ENCODE measurements around the gene CDKAL1. TPM values are rescaled to one million over a fixed set of nuclear protein-coding genes. Genes with fewer than 3 reads are reported as not detected.

The CDKAL1 gene
- total and polyA plus RNA-seq, 8 donors = 13.6 to 20.7 (median 17.5) TPM

GRCh38 chr6:21186479-21187055 lies 652.3 kb downstream of the CDKAL1 start:
- no peaks in the 10 kb centered on the region for H3K36me3 ChIP-seq
- TF ChIP-seq, protein P1, sequence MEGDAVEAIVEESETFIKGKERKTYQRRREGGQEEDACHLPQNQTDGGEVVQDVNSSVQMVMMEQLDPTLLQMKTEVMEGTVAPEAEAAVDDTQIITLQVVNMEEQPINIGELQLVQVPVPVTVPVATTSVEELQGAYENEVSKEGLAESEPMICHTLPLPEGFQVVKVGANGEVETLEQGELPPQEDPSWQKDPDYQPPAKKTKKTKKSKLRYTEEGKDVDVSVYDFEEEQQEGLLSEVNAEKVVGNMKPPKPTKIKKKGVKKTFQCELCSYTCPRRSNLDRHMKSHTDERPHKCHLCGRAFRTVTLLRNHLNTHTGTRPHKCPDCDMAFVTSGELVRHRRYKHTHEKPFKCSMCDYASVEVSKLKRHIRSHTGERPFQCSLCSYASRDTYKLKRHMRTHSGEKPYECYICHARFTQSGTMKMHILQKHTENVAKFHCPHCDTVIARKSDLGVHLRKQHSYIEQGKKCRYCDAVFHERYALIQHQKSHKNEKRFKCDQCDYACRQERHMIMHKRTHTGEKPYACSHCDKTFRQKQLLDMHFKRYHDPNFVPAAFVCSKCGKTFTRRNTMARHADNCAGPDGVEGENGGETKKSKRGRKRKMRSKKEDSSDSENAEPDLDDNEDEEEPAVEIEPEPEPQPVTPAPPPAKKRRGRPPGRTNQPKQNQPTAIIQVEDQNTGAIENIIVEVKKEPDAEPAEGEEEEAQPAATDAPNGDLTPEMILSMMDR (IDR thresholded peaks at IDR 0.05) = no peak
- intact Hi-C loops (cut with DNase I) = no loop called here
- no peak overlapping the region for H3K27ac ChIP-seq
- H3K9me3 ChIP-seq = no peaks in the 10 kb centered on the region
- H3K4me3 ChIP-seq = no peak overlapping the region
- no peaks in the 10 kb centered on the region for H3K4me1 ChIP-seq
- ATAC-seq (no peak), DNase-seq (no peak)
- no peaks in the 10 kb centered on the region for H3K27me3 ChIP-seq

GRCh38 chr6:21187485-21187884 lies 653.2 kb downstream of the CDKAL1 start:
- no peaks in the 10 kb centered on the region for H3K4me1 ChIP-seq
- no peaks in the 10 kb centered on the region for H3K9me3 ChIP-seq
- DNase-seq (no peak), ATAC-seq (no peak)
- intact Hi-C loops (cut with DNase I) = no loop called here
- no peak overlapping the region for H3K4me3 ChIP-seq
- H3K27ac ChIP-seq = no peak overlapping the region
- TF ChIP-seq, protein P1 (IDR thresholded peaks at IDR 0.05) = no peak
- H3K36me3 ChIP-seq = no peaks in the 10 kb centered on the region
- no peaks in the 10 kb centered on the region for H3K27me3 ChIP-seq

GRCh38 chr6:21188505-21189223 lies 654.4 kb downstream of the CDKAL1 start:
- ATAC-seq = no peak

GRCh38 chr6:21189759-21190158 lies 655.5 kb downstream of the CDKAL1 start:
- intact Hi-C loops (cut with DNase I) = no loop called here
- ATAC-seq (no peak), DNase-seq (no peak)
- no peak overlapping the region for H3K4me3 ChIP-seq
- H3K27ac ChIP-seq = no peak overlapping the region
- no peaks in the 10 kb centered on the region for H3K9me3 ChIP-seq
- H3K27me3 ChIP-seq = no peaks in the 10 kb centered on the region
- H3K36me3 ChIP-seq = no peaks in the 10 kb centered on the region
- H3K4me1 ChIP-seq = no peaks in the 10 kb centered on the region
- TF ChIP-seq, protein P1 (IDR thresholded peaks at IDR 0.05) = no peak

More at GRCh38 chr6:21188505-21189223, 654.4 kb downstream of the CDKAL1 start:
- Histone ChIP-seq H3K4me1 (no peaks in the 10 kb centered on the region), H3K27me3 (no peaks in the 10 kb centered on the region), H3K9me3 (no peaks in the 10 kb centered on the region), H3K36me3 (no peaks in the 10 kb centered on the region), H3K4me3 (no peak overlapping the region), H3K27ac (no peak overlapping the region)
- intact Hi-C loops (cut with DNase I) = no loop called here
- TF ChIP-seq, protein P1 (IDR thresholded peaks at IDR 0.05) = no peak
- no peak for DNase-seq

- intact Hi-C loops (cut with DNase I) = no loop called here
- no peaks in the 10 kb centered on the region for H3K9me3 ChIP-seq
- H3K4me3 ChIP-seq = no peak overlapping the region
- TF ChIP-seq, protein P1 (IDR thresholded peaks at IDR 0.05) = no peak
- H3K27ac ChIP-seq = no peak overlapping the region
- no peaks in the 10 kb centered on the region for H3K4me1 ChIP-seq
- no peaks in the 10 kb centered on the region for H3K36me3 ChIP-seq
- no peak for DNase-seq
- H3K27me3 ChIP-seq = no peaks in the 10 kb centered on the region
- no peak for ATAC-seq
These were observed 656.4 kb downstream of the CDKAL1 start for GRCh38 chr6:21190701-21191100.
